Endodermal cell (in vitro differentiated cells): ENCODE measurements around the gene IDH2. TPM values are rescaled to one million over a fixed set of nuclear protein-coding genes. Genes with fewer than 3 reads are reported as not detected.

Source experiments
- DNase-seq: peaks from one replicate; pipeline ENCODE4 v3.0.0-alpha.2; 2017
- H3K27ac ChIP-seq: 2 replicates; pipeline ENCODE4 v1.5.1; 2013; ENCODE audit warnings: mild to moderate bottlenecking, low read depth, low read length, moderate library complexity
- H3K27me3 ChIP-seq: 2 replicates; pipeline ENCODE4 v1.6.1; 2013; ENCODE audit warnings: mild to moderate bottlenecking, low read length, moderate library complexity; ENCODE audit not compliant: insufficient read depth, control insufficient read depth, poor library complexity, severe bottlenecking
- H3K36me3 ChIP-seq: 2 replicates; pipeline ENCODE4 v1.7.0; 2013; ENCODE audit warnings: mild to moderate bottlenecking, low read length, moderate library complexity; ENCODE audit not compliant: control insufficient read depth, insufficient read depth
- H3K4me1 ChIP-seq: one replicate; pipeline ENCODE4 v1.7.0; 2013; ENCODE audit warnings: low read length; ENCODE audit not compliant: control insufficient read depth, insufficient read depth
- H3K4me3 ChIP-seq: 2 replicates; pipeline ENCODE4 v1.5.1; 2013; ENCODE audit warnings: mild to moderate bottlenecking, low read length, moderate library complexity
- H3K9ac ChIP-seq: 2 replicates; pipeline ENCODE4 v1.6.1; 2013; ENCODE audit warnings: mild to moderate bottlenecking, low read length, moderate library complexity; ENCODE audit not compliant: poor library complexity, severe bottlenecking; ENCODE audit errors: extremely low read depth
- H3K9me3 ChIP-seq: 2 replicates; pipeline ENCODE4 v1.6.1; 2013; ENCODE audit warnings: mild to moderate bottlenecking, low read length, moderate library complexity; ENCODE audit not compliant: control insufficient read depth
- H3K27ac Mint-ChIP-seq: 2 replicates; pipeline ENCODE4 v1.8.0; 2020; ENCODE audit warnings: mixed read lengths
- H3K27me3 Mint-ChIP-seq: 2 replicates; pipeline ENCODE4 v1.8.0; 2021; ENCODE audit warnings: mild to moderate bottlenecking, mixed read lengths; ENCODE audit not compliant: insufficient read depth
- H3K36me3 Mint-ChIP-seq: 2 replicates; pipeline ENCODE4 v1.8.0; 2020; ENCODE audit warnings: low read depth, mixed read lengths
- H3K4me1 Mint-ChIP-seq: 2 replicates; pipeline ENCODE4 v1.8.0; 2020; ENCODE audit warnings: mixed read lengths
- H3K4me3 Mint-ChIP-seq: 2 replicates; pipeline ENCODE4 v1.8.0; 2020; ENCODE audit warnings: mild to moderate bottlenecking, moderate library complexity, mixed read lengths
- H3K9me3 Mint-ChIP-seq: 2 replicates; pipeline ENCODE4 v1.8.0; 2020; ENCODE audit warnings: mild to moderate bottlenecking, mixed read lengths
- CTCF ChIP-seq: fragments of 200-600 bp; sonication (generic); conservative IDR thresholded peaks from 2 replicates; pipeline ENCODE4 v1.5.0; 2021; ENCODE audit warnings: antibody characterized with exemption, mild to moderate bottlenecking
- WGBS, 2 experiments: methylation state at CpG; one replicate each; pipeline versions ENCODE4 v1.1.5 to v1.1.7; 2013; ENCODE audit warnings: missing lambda C conversion rate in 2 of 2, mixed read lengths in 1 of 2; ENCODE audit not compliant: insufficient coverage in 1 of 2, insufficient read length in 1 of 2; 5-methylcytosine and 5-hydroxymethylcytosine counted together
- total RNA-seq, 2 donors: library from RNA; stranded (reverse); fragmentation: NEBNext Ultra II Directional in 1 of 2; extraction: Animal tissue kit (Norgen Biotek cat#: 25700) in 1 of 2; gene quantifications; 2 replicates in 1 of 2; 3 replicates in 1 of 2; pipeline ENCODE4 v1.2.1, GENCODE V29; 2021

Gene IDH2
- total RNA-seq, 2 donors from 2014 or later = 27.0 to 50.8 TPM

GRCh38 chr15:90103701-90104329, 1.5 kb upstream of the IDH2 start:
- no peaks in the 10 kb centered on the region for H3K36me3 ChIP-seq
- H3K9me3 Mint-ChIP-seq = no peaks in the 10 kb centered on the region
- no peaks in the 10 kb centered on the region for H3K9me3 ChIP-seq
- no peak for TF ChIP-seq CTCF
- peaks cover 16% of the 10 kb centered on the region for H3K4me1 Mint-ChIP-seq
- H3K27me3 ChIP-seq = peaks cover 43% of the 10 kb centered on the region
- no peak for DNase-seq
- H3K4me3 ChIP-seq = no peak overlapping the region
- H3K36me3 Mint-ChIP-seq = no peaks in the 10 kb centered on the region
- no peak overlapping the region for H3K27ac ChIP-seq
- no peak overlapping the region for H3K9ac ChIP-seq
- 93 to 96% methylated on average over 4 to 5 of the region's 5 CpGs for WGBS, 2 experiments
- H3K4me3 Mint-ChIP-seq = no peak overlapping the region
- peaks cover 64% of the 10 kb centered on the region for H3K27me3 Mint-ChIP-seq
- peaks cover 2% of the 10 kb centered on the region for H3K4me1 ChIP-seq
- H3K27ac Mint-ChIP-seq = no peak overlapping the region

DNA sequence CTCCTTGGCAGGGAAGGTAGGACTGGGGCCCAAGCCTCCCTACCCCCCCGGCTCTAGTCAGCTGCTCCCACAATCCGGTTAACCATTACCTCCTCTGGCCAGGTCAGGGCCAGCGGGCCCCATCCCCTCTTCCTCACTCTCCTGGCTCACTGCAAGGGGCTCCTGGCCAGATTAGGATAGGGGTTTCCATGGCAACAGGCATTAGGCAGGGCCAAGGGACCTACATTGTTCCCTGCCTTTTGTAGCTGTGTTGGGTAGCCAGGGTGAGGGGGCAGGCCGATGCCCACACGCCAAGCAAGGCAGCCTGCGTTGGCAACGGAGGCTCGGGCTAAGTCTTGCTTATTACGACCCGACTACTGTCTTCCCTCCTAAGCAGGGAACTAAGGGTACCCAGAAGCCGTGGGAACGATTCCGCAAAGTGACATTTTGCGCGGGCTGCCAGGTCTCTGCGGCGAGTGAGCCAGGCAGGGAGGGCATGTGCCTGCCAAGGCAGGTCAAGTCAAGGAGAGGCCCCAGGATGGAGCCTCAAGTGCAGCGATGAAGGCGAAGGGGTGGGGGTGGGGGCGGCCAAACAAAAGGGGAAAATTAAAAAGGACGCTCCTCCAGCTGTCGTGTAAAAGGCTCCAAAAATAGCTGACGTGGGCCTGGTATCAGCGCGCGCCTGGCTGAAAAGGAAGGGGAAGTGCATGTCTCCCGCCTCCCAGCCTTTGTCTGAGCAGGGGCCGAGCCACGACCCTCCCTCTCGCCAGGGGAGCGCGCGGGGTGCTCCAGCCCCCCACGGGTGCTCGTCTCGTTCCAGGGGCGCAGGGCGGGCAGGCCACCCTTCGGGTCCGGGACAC, 919 bp downstream of the IDH2 start:
- Mint-ChIP-seq H3K9me3 (no peaks in the 10 kb centered on the region), H3K27me3 (peaks cover 84% of the 10 kb centered on the region), H3K27ac (no peak overlapping the region), H3K4me1 (peaks cover 16% of the 10 kb centered on the region), H3K36me3 (no peaks in the 10 kb centered on the region), H3K4me3 (peak overlapping the region; percentile 64)
- Histone ChIP-seq H3K9ac (peak overlapping the region; percentile 38), H3K27me3 (peaks cover 53% of the 10 kb centered on the region), H3K36me3 (no peaks in the 10 kb centered on the region), H3K4me3 (peak overlapping the region; percentile 82), H3K4me1 (peaks cover 2% of the 10 kb centered on the region), H3K9me3 (no peaks in the 10 kb centered on the region), H3K27ac (peak overlapping the region; percentile 90)
- DNase-seq = peak; percentile 74
- no peak for TF ChIP-seq CTCF
- 17% methylated on average over 14 to 40 of the region's 40 CpGs for WGBS, 2 experiments

GRCh38 chr15:90099868-90100831, 2.1 kb downstream of the IDH2 start:
- Histone ChIP-seq H3K36me3 (no peaks in the 10 kb centered on the region), H3K4me1 (peaks cover 2% of the 10 kb centered on the region), H3K9ac (no peak overlapping the region), H3K27me3 (peaks cover 52% of the 10 kb centered on the region), H3K9me3 (no peaks in the 10 kb centered on the region), H3K27ac (no peak overlapping the region), H3K4me3 (no peak overlapping the region)
- H3K4me3 Mint-ChIP-seq = no peak overlapping the region
- DNase-seq = no peak
- H3K36me3 Mint-ChIP-seq = no peaks in the 10 kb centered on the region
- no peaks in the 10 kb centered on the region for H3K9me3 Mint-ChIP-seq
- H3K27ac Mint-ChIP-seq = no peak overlapping the region
- peaks cover 23% of the 10 kb centered on the region for H3K4me1 Mint-ChIP-seq
- peaks cover 87% of the 10 kb centered on the region for H3K27me3 Mint-ChIP-seq
- 92 to 95% methylated on average over 6 to 11 of the region's 11 CpGs for WGBS, 2 experiments
- TF ChIP-seq CTCF = no peak
